B cell (primary cell): Measurements from ENCODE around the gene TMEM132A. TPM values are rescaled to one million over a fixed set of nuclear protein-coding genes. Genes with fewer than 3 reads are reported as not detected.

Source experiments
- ATAC-seq: fragments of 200-7000 bp; cut with Tn5 transposase; one replicate; pipeline ENCODE4 v1.10.0; 2021; ENCODE audit warnings: low read depth, mild to moderate bottlenecking, moderate number of reproducible peaks, moderate library complexity
- CTCF ChIA-PET: fragments of 350-600 bp; sonication (Branson Sonifier 250); formaldehyde crosslinking; loops from one replicate; lab custom pipeline; 2021; ENCODE audit warnings: antibody characterized with exemption, inconsistent platforms; lab: Charles Lee
- POLR2A ChIA-PET: fragments of 350-600 bp; sonication (Branson Sonifier 250); formaldehyde crosslinking; loops from one replicate; lab custom pipeline; 2021; ENCODE audit warnings: antibody characterized with exemption; lab: Charles Lee
- DNase-seq: peaks from one replicate; pipeline ENCODE4 v3.0.0; 2013
- H2AFZ ChIP-seq: 2 replicates; pipeline ENCODE4 v1.6.1; 2012; ENCODE audit warnings: mild to moderate bottlenecking, low read depth, low read length; ENCODE audit not compliant: insufficient read depth, poor library complexity, severe bottlenecking
- H3K27ac ChIP-seq, 2 donors: 1 replicate in 1 of 2; 2 replicates in 1 of 2; pipeline ENCODE4 v1.5.1; 2012 to 2013; ENCODE audit warnings: low read length in 2 of 2, mild to moderate bottlenecking in 2 of 2, moderate library complexity in 1 of 2
- H3K27me3 ChIP-seq, 4 experiments: fragments of 200-600 bp in 1 of 4; sonication (generic) in 1 of 4; replicated peaks in 1 of 4; 1 replicate in 2 of 4; 2 replicates in 2 of 4; pipeline versions ENCODE4 v1.6.1 to v1.7.0; 2013 to 2016; ENCODE audit warnings: low read length in 3 of 4, mild to moderate bottlenecking in 2 of 4, mixed read lengths in 1 of 4, moderate library complexity in 1 of 4; ENCODE audit not compliant: insufficient read depth in 4 of 4, control insufficient read depth in 3 of 4; ENCODE audit errors: control extremely low read depth in 1 of 4
- H3K36me3 ChIP-seq, 2 experiments: replicated peaks in 1 of 2; 1 replicate in 1 of 2; 2 replicates in 1 of 2; pipeline versions ENCODE4 v1.6.1 to v1.7.1; 2013; ENCODE audit warnings: low read length in 1 of 2; ENCODE audit not compliant: insufficient read depth in 2 of 2, control insufficient read depth in 1 of 2; ENCODE audit errors: control extremely low read depth in 1 of 2, extremely low read depth in 1 of 2
- H3K4me1 ChIP-seq, 2 donors: fragments of 200-600 bp in 1 of 2; sonication (generic) in 1 of 2; 1 replicate in 1 of 2; 2 replicates in 1 of 2; pipeline versions ENCODE4 v1.5.1 to v1.6.1; 2013 to 2017; ENCODE audit warnings: low read length in 2 of 2; ENCODE audit not compliant: control insufficient read depth in 2 of 2, insufficient read depth in 2 of 2
- H3K4me2 ChIP-seq: replicated peaks from 2 replicates; pipeline ENCODE3; 2012; ENCODE audit warnings: mild to moderate bottlenecking, low read depth, low read length; ENCODE audit not compliant: poor library complexity, severe bottlenecking
- H3K4me3 ChIP-seq, 5 experiments: fragments of 200-600 bp in 1 of 5; sonication (generic) in 1 of 5; 1 replicate in 3 of 5; 2 replicates in 2 of 5; pipeline versions ENCODE4 v1.5.1 to v1.7.0; 2011 to 2016; ENCODE audit warnings: low read length in 4 of 5, mild to moderate bottlenecking in 4 of 5, low read depth in 2 of 5, control low read depth in 1 of 5, moderate library complexity in 1 of 5; ENCODE audit not compliant: insufficient read depth in 1 of 5; ENCODE audit errors: control extremely low read depth in 1 of 5, extremely low read depth in 1 of 5
- H3K79me2 ChIP-seq: fragments of 200-600 bp; sonication (generic); one replicate; pipeline ENCODE4 v1.6.0; 2016; ENCODE audit warnings: low read length; ENCODE audit not compliant: control insufficient read depth, insufficient read depth
- H3K9ac ChIP-seq: fragments of 200-600 bp; sonication (generic); 2 replicates; pipeline ENCODE4 v1.6.1; 2017; ENCODE audit warnings: mild to moderate bottlenecking, low read length, moderate library complexity
- H3K9me3 ChIP-seq, 3 donors: one replicate each; pipeline versions ENCODE4 v1.6.1 to v1.7.1; 2013; ENCODE audit warnings: low read length in 2 of 3; ENCODE audit not compliant: control insufficient read depth in 2 of 3, insufficient read depth in 1 of 3; ENCODE audit errors: control extremely low read depth in 1 of 3
- H4K20me1 ChIP-seq: 2 replicates; pipeline ENCODE4 v1.6.0; 2012; ENCODE audit warnings: mild to moderate bottlenecking, low read length; ENCODE audit not compliant: insufficient read depth, control insufficient read depth, poor library complexity, severe bottlenecking
- H3K27ac Mint-ChIP-seq: one replicate; pipeline ENCODE4 v1.8.0; 2021; ENCODE audit warnings: mixed read lengths
- H3K27me3 Mint-ChIP-seq: one replicate; pipeline ENCODE4 v1.8.0; 2021; ENCODE audit warnings: mixed read lengths
- H3K4me1 Mint-ChIP-seq: one replicate; pipeline ENCODE4 v1.8.0; 2021; ENCODE audit warnings: mixed read lengths
- H3K4me3 Mint-ChIP-seq: one replicate; pipeline ENCODE4 v1.8.0; 2021; ENCODE audit warnings: mixed read lengths
- H3K9me3 Mint-ChIP-seq: one replicate; pipeline ENCODE4 v1.8.0; 2022; ENCODE audit warnings: mixed read lengths; ENCODE audit not compliant: insufficient read depth
- CTCF ChIP-seq: fragments of 200-600 bp; IDR thresholded peaks from one replicate; pipeline ENCODE4 v1.8.0; 2022; ENCODE audit warnings: antibody characterized with exemption, mild to moderate bottlenecking
- EZH2 ChIP-seq: IDR thresholded peaks from 2 replicates; pipeline ENCODE4 v1.6.1; 2012; ENCODE audit warnings: borderline replicate concordance, low read depth, mild to moderate bottlenecking, moderate library complexity, low read length; ENCODE audit not compliant: insufficient read depth, poor library complexity, severe bottlenecking
- WGBS: methylation state at CpG from one replicate; pipeline ENCODE4 v1.1.5; 2013; ENCODE audit warnings: missing lambda C conversion rate; ENCODE audit not compliant: insufficient coverage; 5-methylcytosine and 5-hydroxymethylcytosine counted together
- intact Hi-C: fragments of 100-400 bp; cut with micrococcal nuclease; formaldehyde crosslinking; loops from one replicate; pipeline ENCODE4 v1.10.0; 2022
- polyA plus RNA-seq: library from polyadenylated mRNA; depleted of rRNA; stranded (reverse); fragments of >200 nt; gene quantifications from 2 replicates; pipeline ENCODE4 v1.2.3, GENCODE V29; 2012
- total RNA-seq, 2 donors: library from RNA; stranded (reverse); fragments of 120-200 nt in 1 of 2; gene quantifications; 1 replicate in 1 of 2; 2 replicates in 1 of 2; pipeline versions ENCODE4 v1.2.3 to v1.2.4, GENCODE V29; 2013 to 2022

Gene TMEM132A
- total and polyA plus RNA-seq, 2 donors (not counting 1 experiment from before 2014, with no cell fraction given), result 1.2 to 11.3 TPM

GRCh38 chr11:60879104-60879503 is 45.2 kb upstream of the TMEM132A start:
- Mint-ChIP-seq H3K9me3 (no peaks in the 10 kb centered on the region), H3K27ac (no peak overlapping the region), H3K4me3 (no peak overlapping the region), H3K4me1 (no peaks in the 10 kb centered on the region), H3K27me3 (no peaks in the 10 kb centered on the region)
- no CpG with 5 or more reads among the region's 1 CpG for WGBS
- DNase-seq, result no peak
- Histone ChIP-seq H3K4me2 (no peak overlapping the region), H3K9me3 (no peaks in the 10 kb centered on the region), H4K20me1 (no peaks in the 10 kb centered on the region), H2AFZ (no peak overlapping the region), H3K27ac (no peak overlapping the region), H3K9ac (no peak overlapping the region), H3K79me2 (no peaks in the 10 kb centered on the region), H3K4me1 (no peaks in the 10 kb centered on the region), H3K36me3 (peaks cover 0 to 20% of the 10 kb centered on the region in 2 experiments), H3K27me3 (no peaks in the 10 kb centered on the region), H3K4me3 (no peak overlapping the region)
- CTCF ChIA-PET, result no interaction called here
- ATAC-seq, result no peak
- POLR2A ChIA-PET, result no interaction called here
- intact Hi-C loops, result no loop called here
- TF ChIP-seq CTCF, result no peak
- no peak for TF ChIP-seq EZH2

- Mint-ChIP-seq H3K9me3 (no peaks in the 10 kb centered on the region), H3K4me3 (no peak overlapping the region), H3K27me3 (no peaks in the 10 kb centered on the region), H3K27ac (no peak overlapping the region), H3K4me1 (no peaks in the 10 kb centered on the region)
- TF ChIP-seq EZH2 (no peak), CTCF (no peak)
- Histone ChIP-seq H3K79me2 (no peaks in the 10 kb centered on the region), H3K4me3 (no peak overlapping the region), H3K4me1 (no peaks in the 10 kb centered on the region), H3K27ac (no peak overlapping the region), H3K9ac (no peak overlapping the region), H4K20me1 (no peaks in the 10 kb centered on the region), H2AFZ (no peak overlapping the region), H3K4me2 (no peak overlapping the region), H3K36me3 (peaks cover 0 to 20% of the 10 kb centered on the region in 2 experiments), H3K27me3 (no peaks in the 10 kb centered on the region), H3K9me3 (no peaks in the 10 kb centered on the region)
- intact Hi-C loops, result no loop called here
- ATAC-seq, result no peak
- no peak for DNase-seq
- ChIA-PET CTCF (interaction anchor here (2.0 kb wide), 1 partner anchor 19 kb away, joined by 5 read pairs; no protein-coding TSS in a partner anchor), POLR2A (no interaction called here)
- 48% methylated on average over 2 of the region's 5 CpGs for WGBS
Measured at GRCh38 chr11:60879971-60880588, 44.2 kb upstream of the TMEM132A start.
